Astrocyte (in vitro differentiated cells and primary cell): Measurements from ENCODE around the gene HMMR. TPM values are rescaled to one million over a fixed set of nuclear protein-coding genes. Genes with fewer than 3 reads are reported as not detected.

Experiments
- DNase-seq: peaks from one replicate; pipeline ENCODE4 v3.0.0-alpha.2; 2010; ENCODE audit warnings: low read depth
- FAIRE-seq: peaks from 2 replicates; lab custom pipeline; 2011; peaks lifted over from hg19 to GRCh38; lab: Jason Lieb, UNC
- H2AFZ ChIP-seq: 2 replicates; pipeline ENCODE4 v1.6.0; 2012; ENCODE audit warnings: low read depth, low read length, inconsistent platforms
- H3K27ac ChIP-seq: 2 replicates; pipeline ENCODE4 v1.5.1; 2011; ENCODE audit warnings: low read depth, low read length, inconsistent platforms
- H3K27me3 ChIP-seq: 2 replicates; pipeline ENCODE4 v1.6.0; 2011; ENCODE audit warnings: low read length, inconsistent platforms; ENCODE audit not compliant: insufficient read depth
- H3K36me3 ChIP-seq: 2 replicates; pipeline ENCODE4 v1.5.1; 2011; ENCODE audit warnings: low read length, inconsistent platforms; ENCODE audit not compliant: insufficient read depth
- H3K4me1 ChIP-seq: 2 replicates; pipeline ENCODE4 v1.5.1; 2011; ENCODE audit warnings: low read length, inconsistent platforms; ENCODE audit not compliant: insufficient read depth
- H3K4me2 ChIP-seq: 2 replicates; pipeline ENCODE4 v1.6.0; 2012; ENCODE audit warnings: low read length, inconsistent platforms
- H3K4me3 ChIP-seq: 2 replicates; pipeline ENCODE4 v1.5.1; 2011; ENCODE audit warnings: low read depth, mild to moderate bottlenecking, low read length, inconsistent platforms; ENCODE audit not compliant: insufficient read depth
- H3K79me2 ChIP-seq: 2 replicates; pipeline ENCODE4 v1.6.0; 2012; ENCODE audit warnings: mild to moderate bottlenecking, low read length, inconsistent platforms; ENCODE audit not compliant: insufficient read depth
- H3K9ac ChIP-seq: 2 replicates; pipeline ENCODE4 v1.6.0; 2012; ENCODE audit warnings: mild to moderate bottlenecking, low read length, inconsistent platforms
- H3K9me3 ChIP-seq: 2 replicates; pipeline ENCODE4 v1.5.1; 2012; ENCODE audit warnings: low read depth, mild to moderate bottlenecking, low read length, inconsistent platforms; ENCODE audit not compliant: insufficient read depth
- H4K20me1 ChIP-seq: 2 replicates; pipeline ENCODE4 v1.6.0; 2012; ENCODE audit warnings: low read length, inconsistent platforms; ENCODE audit not compliant: insufficient read depth
- H3K27ac Mint-ChIP-seq: one replicate; pipeline ENCODE4 v1.8.0; 2021; ENCODE audit warnings: mild to moderate bottlenecking, mixed read lengths; ENCODE audit not compliant: unreplicated experiment
- H3K27me3 Mint-ChIP-seq: one replicate; pipeline ENCODE4 v1.8.0; 2021; ENCODE audit warnings: low read depth, mixed read lengths; ENCODE audit not compliant: unreplicated experiment
- H3K36me3 Mint-ChIP-seq: one replicate; pipeline ENCODE4 v1.8.0; 2021; ENCODE audit warnings: low read depth, mixed read lengths; ENCODE audit not compliant: unreplicated experiment
- H3K4me1 Mint-ChIP-seq: one replicate; pipeline ENCODE4 v1.8.0; 2021; ENCODE audit warnings: low read depth, mixed read lengths; ENCODE audit not compliant: unreplicated experiment
- H3K4me3 Mint-ChIP-seq: one replicate; pipeline ENCODE4 v1.8.0; 2021; ENCODE audit warnings: mild to moderate bottlenecking, moderate library complexity, mixed read lengths; ENCODE audit not compliant: unreplicated experiment
- H3K9me3 Mint-ChIP-seq: one replicate; pipeline ENCODE4 v1.8.0; 2021; ENCODE audit warnings: mild to moderate bottlenecking, mixed read lengths; ENCODE audit not compliant: unreplicated experiment
- CTCF ChIP-seq: IDR thresholded peaks from 2 replicates; pipeline ENCODE4 v1.5.1; 2011; ENCODE audit warnings: low read depth, mild to moderate bottlenecking, inconsistent platforms, low read length, moderate library complexity; ENCODE audit not compliant: insufficient read depth
- EZH2 ChIP-seq: IDR thresholded peaks from 2 replicates; pipeline ENCODE4 v1.6.1; 2012; ENCODE audit warnings: mild to moderate bottlenecking, low read length, inconsistent platforms; ENCODE audit not compliant: insufficient read depth
- total RNA-seq: library from RNA; stranded (reverse); gene quantifications from 2 replicates; pipeline ENCODE4 v1.2.1, GENCODE V29; 2021

Gene HMMR
- total RNA-seq, 1 donor from 2014 or later = 4.0 TPM

GRCh38 chr5:163432544-163432943 is 27.9 kb upstream of the HMMR start:
- H3K27me3 ChIP-seq = no peaks in the 10 kb centered on the region
- no peak overlapping the region for H3K4me2 ChIP-seq
- TF ChIP-seq CTCF (no peak), EZH2 (no peak)
- FAIRE-seq (no peak), DNase-seq (no peak)
- peaks cover 3% of the 10 kb centered on the region for H3K27me3 Mint-ChIP-seq
- H3K79me2 ChIP-seq = peaks cover 2% of the 10 kb centered on the region
- no peaks in the 10 kb centered on the region for H3K9me3 Mint-ChIP-seq
- H3K4me1 ChIP-seq = peaks cover 2% of the 10 kb centered on the region
- no peaks in the 10 kb centered on the region for H3K36me3 Mint-ChIP-seq
- no peaks in the 10 kb centered on the region for H4K20me1 ChIP-seq
- H3K9me3 ChIP-seq = no peaks in the 10 kb centered on the region
- H3K9ac ChIP-seq = no peak overlapping the region
- peaks cover 15% of the 10 kb centered on the region for H3K4me1 Mint-ChIP-seq
- no peaks in the 10 kb centered on the region for H3K36me3 ChIP-seq
- H3K4me3 ChIP-seq = no peak overlapping the region
- no peak overlapping the region for H2AFZ ChIP-seq
- no peak overlapping the region for H3K27ac Mint-ChIP-seq
- H3K4me3 Mint-ChIP-seq = no peak overlapping the region
- H3K27ac ChIP-seq = no peak overlapping the region

- Histone ChIP-seq H3K27ac (no peak overlapping the region), H3K27me3 (no peaks in the 10 kb centered on the region), H2AFZ (no peak overlapping the region), H3K4me2 (no peak overlapping the region), H4K20me1 (peaks cover 6% of the 10 kb centered on the region), H3K36me3 (no peaks in the 10 kb centered on the region), H3K9me3 (no peaks in the 10 kb centered on the region), H3K4me3 (no peak overlapping the region), H3K4me1 (peaks cover 2% of the 10 kb centered on the region), H3K79me2 (peaks cover 9% of the 10 kb centered on the region), H3K9ac (no peak overlapping the region)
- no peaks in the 10 kb centered on the region for H3K9me3 Mint-ChIP-seq
- peaks cover 3% of the 10 kb centered on the region for H3K27me3 Mint-ChIP-seq
- H3K27ac Mint-ChIP-seq = no peak overlapping the region
- DNase-seq (no peak), FAIRE-seq (no peak)
- H3K36me3 Mint-ChIP-seq = peaks cover 2% of the 10 kb centered on the region
- no peak overlapping the region for H3K4me3 Mint-ChIP-seq
- peaks cover 15% of the 10 kb centered on the region for H3K4me1 Mint-ChIP-seq
- TF ChIP-seq EZH2 (no peak), CTCF (no peak)
Observed at GRCh38 chr5:163433271-163433670, 27.2 kb upstream of the HMMR start.

- DNase-seq = peak; percentile 70
- Histone ChIP-seq H3K4me3 (no peak overlapping the region), H4K20me1 (peaks cover 18% of the 10 kb centered on the region), H3K9ac (no peak overlapping the region), H3K79me2 (peaks cover 21% of the 10 kb centered on the region), H3K27ac (peak overlapping the region; percentile 14), H3K27me3 (no peaks in the 10 kb centered on the region), H3K36me3 (peaks cover under 1% of the 10 kb centered on the region), H3K4me2 (peak overlapping the region; percentile 21), H3K9me3 (no peaks in the 10 kb centered on the region), H2AFZ (no peak overlapping the region), H3K4me1 (peaks cover 6% of the 10 kb centered on the region)
- peaks cover 3% of the 10 kb centered on the region for H3K27me3 Mint-ChIP-seq
- H3K36me3 Mint-ChIP-seq = peaks cover 3% of the 10 kb centered on the region
- TF ChIP-seq EZH2 = no peak
- H3K27ac Mint-ChIP-seq = peak overlapping the region; percentile 64
- H3K4me3 Mint-ChIP-seq = peak overlapping the region; percentile 34
- no peaks in the 10 kb centered on the region for H3K9me3 Mint-ChIP-seq
- H3K4me1 Mint-ChIP-seq = peaks cover 16% of the 10 kb centered on the region
- peak; percentile 56 for FAIRE-seq
Observed at GRCh38 chr5:163434401-163434866, 26.0 kb upstream of the HMMR start.
